IPS-18c (cell line): Measurements from ENCODE around the gene AMFR.

ENCODE experiments used
- H3K4me3 ChIP-seq: 2 replicates; pipeline ENCODE4 v1.7.0; 2013; ENCODE audit warnings: low read depth, mild to moderate bottlenecking, low read length, moderate library complexity; ENCODE audit not compliant: insufficient read depth
- H3K9me3 ChIP-seq: one replicate; pipeline ENCODE4 v1.6.1; 2013; ENCODE audit warnings: mild to moderate bottlenecking, low read length, moderate library complexity; ENCODE audit not compliant: control insufficient read depth, insufficient read depth

Gene AMFR

GRCh38 chr16:56332464-56333079 lies 92.8 kb downstream of the AMFR start:
- no peaks in the 10 kb centered on the region for H3K9me3 ChIP-seq
- no peak overlapping the region; the same call in 1 of the 2 replicates for H3K4me3 ChIP-seq

GRCh38 chr16:56331915-56332314 lies 93.4 kb downstream of the AMFR start:
- Histone ChIP-seq H3K4me3 (no peak overlapping the region), H3K9me3 (no peaks in the 10 kb centered on the region)

GRCh38 chr16:56331399-56331798 lies 93.9 kb downstream of the AMFR start:
- H3K9me3 ChIP-seq: no peaks in the 10 kb centered on the region
- no peak overlapping the region for H3K4me3 ChIP-seq

GRCh38 chr16:56330476-56330875 lies 94.9 kb downstream of the AMFR start:
- Histone ChIP-seq H3K9me3 (no peaks in the 10 kb centered on the region), H3K4me3 (no peak overlapping the region)

- no peaks in the 10 kb centered on the region for H3K9me3 ChIP-seq
- no peak overlapping the region for H3K4me3 ChIP-seq
These were observed 95.5 kb downstream of the AMFR start for GRCh38 chr16:56329887-56330286.

GRCh38 chr16:56328276-56329022 lies 96.9 kb downstream of the AMFR start:
- H3K9me3 ChIP-seq: no peaks in the 10 kb centered on the region

GRCh38 chr16:56327929-56328258 lies 97.5 kb downstream of the AMFR start:
- no peak overlapping the region for H3K4me3 ChIP-seq

More at GRCh38 chr16:56328276-56329022, 96.9 kb downstream of the AMFR start:
- no peak overlapping the region for H3K4me3 ChIP-seq

GRCh38 chr16:56327071-56327928 lies 98.0 kb downstream of the AMFR start:
- H3K9me3 ChIP-seq: no peaks in the 10 kb centered on the region

More at GRCh38 chr16:56327929-56328258, 97.5 kb downstream of the AMFR start:
- no peaks in the 10 kb centered on the region for H3K9me3 ChIP-seq

GRCh38 chr16:56325956-56326355 lies 99.4 kb downstream of the AMFR start:
- H3K4me3 ChIP-seq: no peak overlapping the region
- H3K9me3 ChIP-seq: no peaks in the 10 kb centered on the region

More at GRCh38 chr16:56327071-56327928, 98.0 kb downstream of the AMFR start:
- no peak overlapping the region for H3K4me3 ChIP-seq

- Histone ChIP-seq H3K9me3 (peaks cover 2% of the 10 kb centered on the region), H3K4me3 (no peak overlapping the region)
These were observed 100.9 kb downstream of the AMFR start for GRCh38 chr16:56324406-56324805.

GRCh38 chr16:56321571-56321970 lies 103.8 kb downstream of the AMFR start:
- H3K4me3 ChIP-seq: no peak overlapping the region
- peaks cover 2% of the 10 kb centered on the region for H3K9me3 ChIP-seq

- peaks cover 2% of the 10 kb centered on the region for H3K9me3 ChIP-seq
These were observed 104.4 kb downstream of the AMFR start for GRCh38 chr16:56320811-56321558.

GRCh38 chr16:56320056-56320455 lies 105.3 kb downstream of the AMFR start:
- H3K4me3 ChIP-seq: no peak overlapping the region

More at GRCh38 chr16:56320811-56321558, 104.4 kb downstream of the AMFR start:
- no peak overlapping the region for H3K4me3 ChIP-seq

GRCh38 chr16:56319376-56319775 lies 106.0 kb downstream of the AMFR start:
- peaks cover 2% of the 10 kb centered on the region for H3K9me3 ChIP-seq
- no peak overlapping the region for H3K4me3 ChIP-seq

More at GRCh38 chr16:56320056-56320455, 105.3 kb downstream of the AMFR start:
- H3K9me3 ChIP-seq: peaks cover 2% of the 10 kb centered on the region

GRCh38 chr16:56318827-56319140 lies 106.6 kb downstream of the AMFR start:
- peaks cover 2% of the 10 kb centered on the region for H3K9me3 ChIP-seq
- H3K4me3 ChIP-seq: no peak overlapping the region

GRCh38 chr16:56317998-56318826 lies 107.1 kb downstream of the AMFR start:
- Histone ChIP-seq H3K4me3 (peak overlapping the region; percentile 36; the same call in 1 of the 2 replicates), H3K9me3 (peaks cover 2% of the 10 kb centered on the region)
